ENCODE measurements around the gene KRTAP6-3.

- TF ChIP-seq CTCF (IDR thresholded peaks at IDR 0.05) (no peak), POLR2A (IDR thresholded peaks at IDR 0.05) (no peak)
Measured at GRCh38 chr21:30638686-30639085, 46.4 kb downstream of the KRTAP6-3 start.
